ENCODE data around the gene NOS3.

DNA sequence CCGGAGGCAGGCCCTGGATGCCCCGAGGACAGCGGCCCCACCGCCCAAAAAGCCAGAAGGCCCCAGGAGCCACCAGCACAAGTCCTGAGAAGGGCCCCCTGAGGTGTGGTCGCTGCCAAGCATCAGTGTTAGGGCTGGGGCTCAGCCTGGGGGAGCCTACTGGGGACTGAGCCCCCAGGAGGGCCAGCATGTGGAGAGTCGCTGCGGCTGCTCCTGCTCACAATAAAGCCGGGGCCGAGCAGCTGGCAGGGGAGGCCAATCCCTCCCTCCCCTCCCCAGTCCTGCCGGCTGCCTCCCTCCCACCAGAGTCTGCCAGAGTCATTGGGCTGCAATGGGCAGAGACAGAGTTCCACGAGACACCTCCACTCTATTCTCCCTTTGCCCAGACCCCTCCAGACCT lies 54.4 kb downstream of the NOS3 start:
- TF ChIP-seq ZNF274 (IDR thresholded peaks at IDR 0.05; ENCODE audit: low read depth, low read length) (no peak), SUZ12 (IDR thresholded peaks at IDR 0.05; ENCODE audit: extremely low read depth, insufficient read depth, insufficient read length) (no peak)
